SK-N-SH treated with all-trans-retinoic acid at 6 μM for 48 hours (cell line): ENCODE measurements around the gene LINC00632.

Source experiments
- ATAC-seq: fragments of 200-7000 bp; cut with Tn5 transposase; 3 replicates; pipeline ENCODE4 v1.9.1; 2020; ENCODE audit warnings: mild to moderate bottlenecking, moderate library complexity
- ARNTL ChIP-seq: fragments of 450-650 bp; formaldehyde crosslinking; IDR thresholded peaks from 2 replicates; pipeline ENCODE4 v1.5.0; 2020; ENCODE audit warnings: low read depth, mild to moderate bottlenecking, moderate library complexity, borderline replicate concordance
- BACH2 ChIP-seq: fragments of 250-450 bp; sonication (Bioruptor Pico); IDR thresholded peaks from 2 replicates; pipeline ENCODE4 v1.9.0; 2021; ENCODE audit warnings: mild to moderate bottlenecking, borderline replicate concordance
- CSDC2 ChIP-seq: fragments of 250-450 bp; sonication (Bioruptor Pico); IDR thresholded peaks from 2 replicates; pipeline ENCODE4 v1.5.0; 2020; ENCODE audit warnings: mild to moderate bottlenecking, moderate library complexity
- ESRRG ChIP-seq: fragments of 250-450 bp; sonication (Bioruptor Pico); IDR thresholded peaks from 2 replicates; pipeline ENCODE4 v1.6.1; 2021; ENCODE audit warnings: mild to moderate bottlenecking
- GLIS3 ChIP-seq: fragments of 250-450 bp; sonication (Bioruptor Pico); IDR thresholded peaks from 2 replicates; pipeline ENCODE4 v1.5.0; 2020; ENCODE audit warnings: mild to moderate bottlenecking, moderate library complexity
- ISL1 ChIP-seq: fragments of 250-450 bp; sonication (Bioruptor Pico); IDR thresholded peaks from 2 replicates; pipeline ENCODE4 v2.1.2; 2022; ENCODE audit warnings: mild to moderate bottlenecking, moderate library complexity
- OSR1 ChIP-seq: fragments of 250-450 bp; sonication (Bioruptor Pico); IDR thresholded peaks from 2 replicates; pipeline ENCODE4 v1.8.0; 2022; ENCODE audit warnings: moderate library complexity, mild to moderate bottlenecking, inconsistent platforms
- PPARA ChIP-seq: fragments of 250-450 bp; sonication (Bioruptor Pico); IDR thresholded peaks from 2 replicates; pipeline ENCODE4 v1.5.0; 2020; ENCODE audit warnings: mild to moderate bottlenecking, borderline replicate concordance
- RARB ChIP-seq: fragments of 250-450 bp; sonication (Bioruptor Pico); IDR thresholded peaks from 2 replicates; pipeline ENCODE4 v1.8.0; 2021; ENCODE audit warnings: mild to moderate bottlenecking, moderate library complexity
- TOX ChIP-seq: fragments of 250-450 bp; sonication (Bioruptor Pico); IDR thresholded peaks from 2 replicates; pipeline ENCODE4 v1.8.0; 2021; ENCODE audit warnings: mild to moderate bottlenecking, moderate library complexity, borderline replicate concordance
- ZC3H10 ChIP-seq: fragments of 250-450 bp; sonication (Bioruptor Pico); IDR thresholded peaks from 2 replicates; pipeline ENCODE4 v1.5.1; 2021; ENCODE audit warnings: mild to moderate bottlenecking, moderate library complexity
- ZFP3 ChIP-seq: fragments of 250-450 bp; sonication (Bioruptor Pico); IDR thresholded peaks from 2 replicates; pipeline ENCODE4 v1.5.0; 2020; ENCODE audit warnings: mild to moderate bottlenecking, moderate library complexity
- ZFP30 ChIP-seq: fragments of 450-650 bp; formaldehyde crosslinking; IDR thresholded peaks from 2 replicates; pipeline ENCODE4 v1.5.0; 2022; ENCODE audit warnings: mild to moderate bottlenecking, moderate library complexity
- ZNF565 ChIP-seq: fragments of 450-650 bp; formaldehyde crosslinking; conservative IDR thresholded peaks from 2 replicates; pipeline ENCODE4 v1.5.0; 2020; ENCODE audit warnings: low read depth, mild to moderate bottlenecking, moderate library complexity
- ZNF70 ChIP-seq: fragments of 450-650 bp; formaldehyde crosslinking; IDR thresholded peaks from 2 replicates; pipeline ENCODE4 v1.5.0; 2020; ENCODE audit warnings: mild to moderate bottlenecking, moderate library complexity
- ZNF8 ChIP-seq: fragments of 450-650 bp; formaldehyde crosslinking; IDR thresholded peaks from 2 replicates; pipeline ENCODE4 v1.5.0; 2020; ENCODE audit warnings: mild to moderate bottlenecking, moderate library complexity
- TF ChIP-seq, protein P1 (sequence below): fragments of 250-450 bp; sonication (Bioruptor Pico); IDR thresholded peaks from 2 replicates; pipeline ENCODE4 v1.5.0; 2020; ENCODE audit warnings: mild to moderate bottlenecking, moderate library complexity
- TF ChIP-seq, protein P2 (sequence below): fragments of 250-450 bp; sonication (Bioruptor Pico); IDR thresholded peaks from 2 replicates; pipeline ENCODE4 v1.5.1; 2021; ENCODE audit warnings: mild to moderate bottlenecking, moderate library complexity
- TF ChIP-seq, protein P3 (sequence below): fragments of 250-450 bp; sonication (Bioruptor Pico); IDR thresholded peaks from 2 replicates; pipeline ENCODE4 v1.8.0; 2021; ENCODE audit warnings: low read depth, mild to moderate bottlenecking, moderate library complexity, borderline replicate concordance
- TF ChIP-seq, protein P4 (sequence below): fragments of 250-450 bp; sonication (Bioruptor Pico); IDR thresholded peaks from 2 replicates; pipeline ENCODE4 v1.5.1; 2020; ENCODE audit warnings: low read depth, mild to moderate bottlenecking, moderate library complexity
- TF ChIP-seq, protein P5 (sequence below): fragments of 250-450 bp; sonication (Bioruptor Pico); IDR thresholded peaks from 2 replicates; pipeline ENCODE4 v1.8.0; 2020; ENCODE audit warnings: mild to moderate bottlenecking, moderate library complexity, borderline replicate concordance

The LINC00632 gene

DNA sequence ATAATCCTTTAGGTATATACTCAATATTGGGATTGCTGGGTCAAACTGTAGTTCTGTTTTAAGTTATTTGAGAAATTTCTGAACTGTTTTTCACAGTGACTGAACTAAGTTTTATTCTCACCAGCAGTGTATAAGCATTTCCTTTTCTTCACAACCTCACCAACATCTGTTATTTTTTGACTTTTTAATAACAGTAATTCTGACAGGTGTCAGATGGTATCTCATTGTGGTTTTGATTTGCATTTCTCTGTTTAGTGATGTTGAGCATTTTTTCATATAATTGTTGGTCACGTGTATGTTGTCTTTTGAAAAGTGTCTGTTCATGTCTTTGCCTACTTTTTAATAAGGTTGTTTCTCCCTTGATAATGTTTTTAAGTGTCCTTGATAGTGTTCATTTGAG is 112.6 kb downstream of the LINC00632 start:
- no peak for ATAC-seq

DNA sequence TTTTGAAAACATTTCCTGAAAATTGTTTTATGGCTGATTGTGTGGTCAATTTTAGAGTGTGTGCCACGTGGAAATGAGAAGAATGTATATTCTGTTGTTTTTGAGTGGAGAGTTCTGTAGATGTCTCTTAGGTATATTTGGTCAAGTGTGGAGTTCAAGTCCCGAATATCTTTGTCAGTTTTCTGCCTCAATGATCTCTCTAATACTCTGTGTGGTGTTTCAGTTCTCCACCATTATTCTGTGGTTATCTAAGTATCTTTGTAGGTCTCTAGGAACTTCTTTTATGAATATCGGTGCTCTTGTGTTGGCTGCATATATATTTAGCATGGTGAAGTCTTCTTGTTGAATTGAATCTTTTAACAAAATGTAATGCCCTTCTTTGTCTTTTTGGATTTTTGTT is 113.3 kb downstream of the LINC00632 start:
- ATAC-seq, result no peak
- TF ChIP-seq ZFP3 (CRISPR knock-in tag) (no peak), ZNF70 (CRISPR knock-in tag) (no peak), GLIS3 (CRISPR knock-in tag) (no peak), ESRRG (no peak), ISL1 (no peak), PPARA (CRISPR knock-in tag) (no peak), TOX (CRISPR knock-in tag) (no peak), RARB (CRISPR knock-in tag) (no peak), OSR1 (CRISPR knock-in tag) (no peak), ZNF8 (no peak), ZC3H10 (CRISPR knock-in tag) (no peak), ARNTL (no peak), ZNF565 (CRISPR knock-in tag) (no peak), BACH2 (CRISPR knock-in tag) (no peak)
- TF ChIP-seq, protein P1, sequence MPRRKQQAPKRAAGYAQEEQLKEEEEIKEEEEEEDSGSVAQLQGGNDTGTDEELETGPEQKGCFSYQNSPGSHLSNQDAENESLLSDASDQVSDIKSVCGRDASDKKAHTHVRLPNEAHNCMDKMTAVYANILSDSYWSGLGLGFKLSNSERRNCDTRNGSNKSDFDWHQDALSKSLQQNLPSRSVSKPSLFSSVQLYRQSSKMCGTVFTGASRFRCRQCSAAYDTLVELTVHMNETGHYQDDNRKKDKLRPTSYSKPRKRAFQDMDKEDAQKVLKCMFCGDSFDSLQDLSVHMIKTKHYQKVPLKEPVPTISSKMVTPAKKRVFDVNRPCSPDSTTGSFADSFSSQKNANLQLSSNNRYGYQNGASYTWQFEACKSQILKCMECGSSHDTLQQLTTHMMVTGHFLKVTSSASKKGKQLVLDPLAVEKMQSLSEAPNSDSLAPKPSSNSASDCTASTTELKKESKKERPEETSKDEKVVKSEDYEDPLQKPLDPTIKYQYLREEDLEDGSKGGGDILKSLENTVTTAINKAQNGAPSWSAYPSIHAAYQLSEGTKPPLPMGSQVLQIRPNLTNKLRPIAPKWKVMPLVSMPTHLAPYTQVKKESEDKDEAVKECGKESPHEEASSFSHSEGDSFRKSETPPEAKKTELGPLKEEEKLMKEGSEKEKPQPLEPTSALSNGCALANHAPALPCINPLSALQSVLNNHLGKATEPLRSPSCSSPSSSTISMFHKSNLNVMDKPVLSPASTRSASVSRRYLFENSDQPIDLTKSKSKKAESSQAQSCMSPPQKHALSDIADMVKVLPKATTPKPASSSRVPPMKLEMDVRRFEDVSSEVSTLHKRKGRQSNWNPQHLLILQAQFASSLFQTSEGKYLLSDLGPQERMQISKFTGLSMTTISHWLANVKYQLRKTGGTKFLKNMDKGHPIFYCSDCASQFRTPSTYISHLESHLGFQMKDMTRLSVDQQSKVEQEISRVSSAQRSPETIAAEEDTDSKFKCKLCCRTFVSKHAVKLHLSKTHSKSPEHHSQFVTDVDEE (CRISPR knock-in tag), result no peak
- TF ChIP-seq, protein P2, sequence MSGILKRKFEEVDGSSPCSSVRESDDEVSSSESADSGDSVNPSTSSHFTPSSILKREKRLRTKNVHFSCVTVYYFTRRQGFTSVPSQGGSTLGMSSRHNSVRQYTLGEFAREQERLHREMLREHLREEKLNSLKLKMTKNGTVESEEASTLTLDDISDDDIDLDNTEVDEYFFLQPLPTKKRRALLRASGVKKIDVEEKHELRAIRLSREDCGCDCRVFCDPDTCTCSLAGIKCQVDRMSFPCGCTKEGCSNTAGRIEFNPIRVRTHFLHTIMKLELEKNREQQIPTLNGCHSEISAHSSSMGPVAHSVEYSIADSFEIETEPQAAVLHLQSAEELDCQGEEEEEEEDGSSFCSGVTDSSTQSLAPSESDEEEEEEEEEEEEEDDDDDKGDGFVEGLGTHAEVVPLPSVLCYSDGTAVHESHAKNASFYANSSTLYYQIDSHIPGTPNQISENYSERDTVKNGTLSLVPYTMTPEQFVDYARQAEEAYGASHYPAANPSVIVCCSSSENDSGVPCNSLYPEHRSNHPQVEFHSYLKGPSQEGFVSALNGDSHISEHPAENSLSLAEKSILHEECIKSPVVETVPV, result no peak
- TF ChIP-seq, protein P3, sequence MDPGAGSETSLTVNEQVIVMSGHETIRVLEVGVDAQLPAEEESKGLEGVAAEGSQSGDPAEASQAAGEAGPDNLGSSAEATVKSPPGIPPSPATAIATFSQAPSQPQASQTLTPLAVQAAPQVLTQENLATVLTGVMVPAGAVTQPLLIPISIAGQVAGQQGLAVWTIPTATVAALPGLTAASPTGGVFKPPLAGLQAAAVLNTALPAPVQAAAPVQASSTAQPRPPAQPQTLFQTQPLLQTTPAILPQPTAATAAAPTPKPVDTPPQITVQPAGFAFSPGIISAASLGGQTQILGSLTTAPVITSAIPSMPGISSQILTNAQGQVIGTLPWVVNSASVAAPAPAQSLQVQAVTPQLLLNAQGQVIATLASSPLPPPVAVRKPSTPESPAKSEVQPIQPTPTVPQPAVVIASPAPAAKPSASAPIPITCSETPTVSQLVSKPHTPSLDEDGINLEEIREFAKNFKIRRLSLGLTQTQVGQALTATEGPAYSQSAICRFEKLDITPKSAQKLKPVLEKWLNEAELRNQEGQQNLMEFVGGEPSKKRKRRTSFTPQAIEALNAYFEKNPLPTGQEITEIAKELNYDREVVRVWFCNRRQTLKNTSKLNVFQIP (CRISPR knock-in tag), result no peak
- TF ChIP-seq, protein P4, sequence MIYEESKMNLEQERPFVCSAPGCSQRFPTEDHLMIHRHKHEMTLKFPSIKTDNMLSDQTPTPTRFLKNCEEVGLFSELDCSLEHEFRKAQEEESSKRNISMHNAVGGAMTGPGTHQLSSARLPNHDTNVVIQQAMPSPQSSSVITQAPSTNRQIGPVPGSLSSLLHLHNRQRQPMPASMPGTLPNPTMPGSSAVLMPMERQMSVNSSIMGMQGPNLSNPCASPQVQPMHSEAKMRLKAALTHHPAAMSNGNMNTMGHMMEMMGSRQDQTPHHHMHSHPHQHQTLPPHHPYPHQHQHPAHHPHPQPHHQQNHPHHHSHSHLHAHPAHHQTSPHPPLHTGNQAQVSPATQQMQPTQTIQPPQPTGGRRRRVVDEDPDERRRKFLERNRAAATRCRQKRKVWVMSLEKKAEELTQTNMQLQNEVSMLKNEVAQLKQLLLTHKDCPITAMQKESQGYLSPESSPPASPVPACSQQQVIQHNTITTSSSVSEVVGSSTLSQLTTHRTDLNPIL, result no peak

More for the DNA sequence above, 112.6 kb downstream of the LINC00632 start:
- no peak for TF ChIP-seq ZNF8
- no peak for TF ChIP-seq ESRRG
- no peak for TF ChIP-seq ZNF565 (CRISPR knock-in tag)
- TF ChIP-seq, protein P2, result no peak
- no peak for TF ChIP-seq ZFP30
- TF ChIP-seq, protein P5, sequence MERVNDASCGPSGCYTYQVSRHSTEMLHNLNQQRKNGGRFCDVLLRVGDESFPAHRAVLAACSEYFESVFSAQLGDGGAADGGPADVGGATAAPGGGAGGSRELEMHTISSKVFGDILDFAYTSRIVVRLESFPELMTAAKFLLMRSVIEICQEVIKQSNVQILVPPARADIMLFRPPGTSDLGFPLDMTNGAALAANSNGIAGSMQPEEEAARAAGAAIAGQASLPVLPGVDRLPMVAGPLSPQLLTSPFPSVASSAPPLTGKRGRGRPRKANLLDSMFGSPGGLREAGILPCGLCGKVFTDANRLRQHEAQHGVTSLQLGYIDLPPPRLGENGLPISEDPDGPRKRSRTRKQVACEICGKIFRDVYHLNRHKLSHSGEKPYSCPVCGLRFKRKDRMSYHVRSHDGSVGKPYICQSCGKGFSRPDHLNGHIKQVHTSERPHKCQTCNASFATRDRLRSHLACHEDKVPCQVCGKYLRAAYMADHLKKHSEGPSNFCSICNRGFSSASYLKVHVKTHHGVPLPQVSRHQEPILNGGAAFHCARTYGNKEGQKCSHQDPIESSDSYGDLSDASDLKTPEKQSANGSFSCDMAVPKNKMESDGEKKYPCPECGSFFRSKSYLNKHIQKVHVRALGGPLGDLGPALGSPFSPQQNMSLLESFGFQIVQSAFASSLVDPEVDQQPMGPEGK (CRISPR knock-in tag), result no peak
- no peak for TF ChIP-seq ZNF70 (CRISPR knock-in tag)
- TF ChIP-seq CSDC2 (CRISPR knock-in tag), result no peak
- TF ChIP-seq, protein P1 (CRISPR knock-in tag), result no peak
